ENCODE results near the gene SPATS2L. TPM values are rescaled to one million over a fixed set of nuclear protein-coding genes. Genes with fewer than 3 reads are reported as not detected.

Gene SPATS2L
- total and polyA plus RNA-seq, 7 experiments from 2014 or later: 1.1 to 51.9 (median 2.9) TPM

- Histone ChIP-seq H3K4me1 (ENCODE audit: control insufficient read depth in 2 of 2, insufficient read depth in 2 of 2, low read length in 2 of 2) (peaks cover 6 to 16% of the 10 kb centered on the region in 2 donors), H3K36me3 (ENCODE audit: control insufficient read depth in 2 of 3, insufficient read depth in 3 of 3, low read length in 3 of 3) (no peaks in the 10 kb centered on the region), H3K27me3 (ENCODE audit: control insufficient read depth in 2 of 2, insufficient read depth in 2 of 2, low read length in 2 of 2) (no peaks in the 10 kb centered on the region), H3K4me3 (ENCODE audit: low read length) (peak overlapping the region; percentile 53), H3K9me3 (ENCODE audit: control insufficient read depth in 2 of 3, low read length in 3 of 3) (no peaks in the 10 kb centered on the region), H3K27ac (ENCODE audit: low read depth, low read length) (peak overlapping the region; percentile 74)
- H3K4me3 Mint-ChIP-seq: peak overlapping the region; percentile 83 to 98 (median 94)
- H3K9me3 Mint-ChIP-seq: no peaks in the 10 kb centered on the region
- DNase-seq (peak in 2 of 9 donors; percentile 6 to 11), ATAC-seq (no peak)
- POLR2A ChIA-PET: interaction anchor here (0.8 to 4.2 kb wide), 6 partner anchors 13 to 244 kb away, joined by 3 to 25 read pairs (median 4); partner anchors contain the start of gene SGO2
- no peaks in the 10 kb centered on the region for H3K27me3 Mint-ChIP-seq
- CTCF ChIA-PET: interaction anchor here (0.9 to 1.3 kb wide), 2 partner anchors 16 to 38 kb away, joined by 3 to 5 read pairs; no protein-coding TSS in a partner anchor
- peaks cover 0 to 10% (median 3%) of the 10 kb centered on the region in 5 donors for H3K36me3 Mint-ChIP-seq
- peaks cover 10 to 54% (median 35%) of the 10 kb centered on the region in 7 donors for H3K4me1 Mint-ChIP-seq
- peak overlapping the region; percentile 88 to 97 (median 95) for H3K27ac Mint-ChIP-seq
- intact Hi-C loops (cut with micrococcal nuclease): loop anchor here in 1 of 2 donors (2.0 kb wide), 1 partner anchor 658 kb away; the partner anchor contains the start of gene FTCDNL1
Measured at GRCh38 chr2:200509235-200509611, 202.7 kb downstream of the SPATS2L start.

DNA sequence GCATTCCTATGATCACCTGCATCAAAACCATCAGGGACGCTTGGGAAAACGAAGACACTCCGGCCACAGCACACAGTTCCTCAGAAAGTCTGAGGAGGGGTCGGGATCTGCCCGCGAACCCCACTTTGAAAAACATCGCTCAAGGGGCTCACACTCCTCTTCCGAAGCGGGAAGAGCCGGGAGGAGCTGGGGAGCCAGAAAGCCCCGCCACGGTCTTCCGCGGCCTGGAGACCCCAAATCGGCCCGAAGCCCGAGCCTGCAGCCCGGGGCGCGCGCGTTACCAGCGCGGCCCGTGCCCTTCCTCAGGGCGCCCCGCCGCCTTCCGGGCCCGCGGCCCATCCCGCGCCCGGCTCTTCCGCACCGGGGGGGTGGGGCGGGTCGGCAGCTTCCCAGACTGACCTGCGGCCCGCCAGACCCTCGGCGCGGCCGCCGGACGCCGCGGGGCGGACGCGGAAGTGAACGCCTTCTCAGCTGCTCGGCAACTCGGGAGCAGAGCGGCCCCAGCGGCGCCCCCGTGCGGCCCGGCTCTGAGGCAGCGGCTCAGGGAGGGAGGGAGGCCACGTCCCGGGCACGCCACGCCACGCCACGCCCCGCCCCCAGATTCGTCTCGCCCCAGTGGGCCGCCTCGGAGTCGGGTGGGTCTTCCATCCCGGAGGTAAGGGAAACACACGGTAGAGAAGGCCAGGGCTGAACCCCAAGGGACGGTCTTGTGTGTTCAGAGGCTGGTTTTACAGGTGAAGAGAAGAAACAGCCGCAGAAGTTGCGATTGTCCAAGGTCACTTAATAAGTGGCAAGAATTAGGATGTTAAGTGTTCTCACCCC is 203.3 kb downstream of the SPATS2L start, which contains the start of gene KCTD18:
KCTD18 (minus strand) TSS at position 457 of the 822 bp plus-strand sequence. CDS start 3,052 bp downstream, outside the sequence.
- H3K9me3 ChIP-seq (ENCODE audit: control insufficient read depth in 2 of 3, low read length in 3 of 3): no peaks in the 10 kb centered on the region
- CTCF ChIA-PET: interaction anchor here (0.9 to 1.3 kb wide), 2 partner anchors 15 to 39 kb away, joined by 3 to 5 read pairs; no protein-coding TSS in a partner anchor
- DNase-seq (peak; percentile 82 to 93 (median 87)), ATAC-seq (peak; percentile 100)
- Mint-ChIP-seq H3K4me3 (peak within 1 kb of the TSS; percentile 83 to 98 (median 94)), H3K27ac (peak within 1 kb of the TSS; percentile 88 to 97 (median 95)), H3K9me3 (no peaks in the 10 kb centered on the region), H3K4me1 (peaks cover 10 to 51% (median 34%) of the 10 kb centered on the region in 7 donors), H3K36me3 (peaks cover 0 to 7% (median under 1%) of the 10 kb centered on the region in 5 donors), H3K27me3 (no peaks in the 10 kb centered on the region)
- intact Hi-C loops (cut with micrococcal nuclease): loop anchor here (1.0 to 10.0 kb wide), 8 partner anchors 16 to 1755 kb away; partner anchors contain the start of genes BZW1 (in 2 of the 2), SGO2 (in 2 of the 2), FTCDNL1 (in 1 of the 2) and MAIP1 (in 1 of the 2)
- H3K27ac ChIP-seq (ENCODE audit: low read depth, low read length): peak within 1 kb of the TSS; percentile 74
- H3K36me3 ChIP-seq (ENCODE audit: control insufficient read depth in 2 of 3, insufficient read depth in 3 of 3, low read length in 3 of 3): no peaks in the 10 kb centered on the region
- H3K4me3 ChIP-seq (ENCODE audit: low read length): peak within 1 kb of the TSS; percentile 53
- peaks cover 6 to 22% of the 10 kb centered on the region in 2 donors for H3K4me1 ChIP-seq (ENCODE audit: control insufficient read depth in 2 of 2, insufficient read depth in 2 of 2, low read length in 2 of 2)
- no peaks in the 10 kb centered on the region for H3K27me3 ChIP-seq (ENCODE audit: control insufficient read depth in 2 of 2, insufficient read depth in 2 of 2, low read length in 2 of 2)
- POLR2A ChIA-PET: interaction anchor here (0.8 to 4.2 kb wide), 6 partner anchors 12 to 245 kb away, joined by 3 to 25 read pairs (median 4); partner anchors contain the start of gene SGO2

DNA sequence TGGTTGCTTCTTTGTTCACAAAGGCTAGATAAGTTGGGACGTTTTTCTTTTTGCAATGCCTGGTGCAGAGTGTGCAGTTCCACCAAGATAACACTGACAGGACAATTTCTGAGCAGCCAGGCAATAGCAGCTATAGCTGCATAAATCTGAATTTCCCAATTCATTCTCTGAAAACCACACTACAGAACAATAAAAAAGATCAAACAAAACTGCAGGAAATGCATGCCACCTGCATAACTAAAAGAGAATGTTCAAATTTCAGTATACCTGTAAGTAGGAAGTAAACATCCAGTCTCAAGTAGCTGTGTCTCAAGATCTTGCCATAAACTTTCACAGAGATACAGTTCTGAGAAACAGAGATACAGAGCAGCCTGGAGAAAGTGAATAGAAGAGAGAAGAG is 208.7 kb downstream of the SPATS2L start:
- Mint-ChIP-seq H3K36me3 (peaks cover 0 to 6% (median 3%) of the 10 kb centered on the region in 5 donors), H3K9me3 (peaks cover 0 to 18% (median 5%) of the 10 kb centered on the region in 11 donors), H3K4me1 (peaks cover 0 to 12% (median 8%) of the 10 kb centered on the region in 7 donors), H3K27me3 (peaks cover 0 to 4% (median 0%) of the 10 kb centered on the region in 5 donors), H3K27ac (peak overlapping the region; percentile 3 to 75 (median 51)), H3K4me3 (peak overlapping the region in 5 of 10 donors; percentile 2 to 56 (median 21))
- ChIA-PET CTCF (no interaction called here), POLR2A (interaction anchor here (0.7 to 3.7 kb wide), 4 partner anchors 9 to 204 kb away, joined by 3 to 17 read pairs (median 4); partner anchors contain the start of gene SGO2)
- Histone ChIP-seq H3K27ac (ENCODE audit: low read depth, low read length) (no peak overlapping the region), H3K4me3 (ENCODE audit: low read length) (no peak overlapping the region), H3K36me3 (ENCODE audit: control insufficient read depth in 2 of 3, insufficient read depth in 3 of 3, low read length in 3 of 3) (no peaks in the 10 kb centered on the region), H3K9me3 (ENCODE audit: control insufficient read depth in 2 of 3, low read length in 3 of 3) (no peaks in the 10 kb centered on the region), H3K4me1 (ENCODE audit: control insufficient read depth in 2 of 2, insufficient read depth in 2 of 2, low read length in 2 of 2) (peaks cover 6 to 22% of the 10 kb centered on the region in 2 donors), H3K27me3 (ENCODE audit: control insufficient read depth in 2 of 2, insufficient read depth in 2 of 2, low read length in 2 of 2) (no peaks in the 10 kb centered on the region)
- DNase-seq (peak in 5 of 9 donors; percentile 30 to 57 (median 45)), ATAC-seq (peak; percentile 60)
- intact Hi-C loops (cut with micrococcal nuclease): loop anchor here in 1 of 2 donors (10.0 kb wide), 2 partner anchors 50 to 1750 kb away; partner anchors contain the start of gene NOP58

DNA sequence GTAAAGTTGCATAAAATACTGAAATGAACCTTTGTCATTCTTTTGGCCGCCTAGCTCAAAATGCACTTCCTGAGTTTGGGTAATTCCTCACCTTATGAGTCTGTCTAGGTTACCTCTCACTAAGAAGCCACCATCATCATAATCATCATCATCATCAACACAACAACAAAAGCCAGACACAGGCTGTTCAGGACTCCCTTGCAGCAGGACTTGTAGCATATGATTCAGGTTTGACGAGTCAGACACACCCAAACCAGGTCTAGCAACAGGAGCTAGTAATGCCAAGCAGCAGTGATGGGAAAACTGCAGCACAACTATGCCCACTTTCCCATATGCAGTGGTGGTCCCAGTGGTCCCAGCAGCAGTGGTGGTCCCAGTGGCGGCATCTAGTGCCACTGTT is 216.7 kb downstream of the SPATS2L start:
- Mint-ChIP-seq H3K9me3 (no peaks in the 10 kb centered on the region), H3K36me3 (peaks cover 0 to 2% (median 0%) of the 10 kb centered on the region in 5 donors), H3K27me3 (peaks cover 0 to 1% (median 0%) of the 10 kb centered on the region in 5 donors), H3K4me3 (no peak overlapping the region), H3K4me1 (peaks cover 7 to 23% (median 9%) of the 10 kb centered on the region in 7 donors), H3K27ac (no peak overlapping the region)
- intact Hi-C loops (cut with micrococcal nuclease): loop anchor here (10.0 kb wide), 4 partner anchors 668 to 1742 kb away; partner anchors contain the start of genes FTCDNL1 (in 1 of the 2), NOP58 (in 1 of the 2), STRADB (in 1 of the 2) and TRAK2 (in 1 of the 2)
- H3K36me3 ChIP-seq (ENCODE audit: control insufficient read depth in 2 of 3, insufficient read depth in 3 of 3, low read length in 3 of 3): no peaks in the 10 kb centered on the region
- POLR2A ChIA-PET: interaction anchor here (1.1 kb wide), 1 partner anchor 13 kb away, joined by 7 read pairs; the partner anchor contains the start of gene KCTD18
- no peak overlapping the region for H3K27ac ChIP-seq (ENCODE audit: low read depth, low read length)
- H3K9me3 ChIP-seq (ENCODE audit: control insufficient read depth in 2 of 3, low read length in 3 of 3): no peaks in the 10 kb centered on the region
- H3K4me1 ChIP-seq (ENCODE audit: control insufficient read depth in 2 of 2, insufficient read depth in 2 of 2, low read length in 2 of 2): peaks cover 6 to 8% of the 10 kb centered on the region in 2 donors
- no peak for ATAC-seq
- DNase-seq: no peak
- H3K27me3 ChIP-seq (ENCODE audit: control insufficient read depth in 2 of 2, insufficient read depth in 2 of 2, low read length in 2 of 2): no peaks in the 10 kb centered on the region
- no peak overlapping the region for H3K4me3 ChIP-seq (ENCODE audit: low read length)
- CTCF ChIA-PET: no interaction called here

DNA sequence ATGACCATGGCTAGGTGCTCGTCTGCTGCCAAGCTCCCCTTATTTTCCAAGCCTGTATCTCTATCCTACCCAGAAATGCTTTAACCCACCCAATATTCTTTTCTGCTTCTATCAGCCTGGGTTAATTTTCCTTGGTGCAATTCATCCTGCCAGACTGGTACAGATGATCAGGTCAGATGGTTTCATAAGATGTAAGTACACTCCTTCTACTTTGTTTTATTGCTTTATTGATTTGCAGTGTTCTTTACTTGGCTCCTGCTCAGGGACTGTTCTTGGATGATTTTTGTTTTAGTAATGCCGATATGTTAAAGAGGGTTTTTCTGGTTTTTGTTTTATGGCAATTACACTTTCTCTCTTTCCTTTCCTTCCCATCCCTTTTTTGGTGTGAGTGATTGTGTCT is 217.1 kb downstream of the SPATS2L start:
- Mint-ChIP-seq H3K9me3 (no peaks in the 10 kb centered on the region), H3K4me3 (no peak overlapping the region), H3K27ac (peak overlapping the region in 1 of 9 donors; percentile 16), H3K27me3 (peaks cover 0 to 1% (median 0%) of the 10 kb centered on the region in 5 donors), H3K36me3 (peaks cover 0 to 2% (median 0%) of the 10 kb centered on the region in 5 donors), H3K4me1 (peaks cover 7 to 27% (median 9%) of the 10 kb centered on the region in 7 donors)
- Histone ChIP-seq H3K27ac (ENCODE audit: low read depth, low read length) (no peak overlapping the region), H3K9me3 (ENCODE audit: control insufficient read depth in 2 of 3, low read length in 3 of 3) (no peaks in the 10 kb centered on the region), H3K4me3 (ENCODE audit: low read length) (no peak overlapping the region), H3K27me3 (ENCODE audit: control insufficient read depth in 2 of 2, insufficient read depth in 2 of 2, low read length in 2 of 2) (no peaks in the 10 kb centered on the region), H3K4me1 (ENCODE audit: control insufficient read depth in 2 of 2, insufficient read depth in 2 of 2, low read length in 2 of 2) (peaks cover 6 to 8% of the 10 kb centered on the region in 2 donors), H3K36me3 (ENCODE audit: control insufficient read depth in 2 of 3, insufficient read depth in 3 of 3, low read length in 3 of 3) (no peaks in the 10 kb centered on the region)
- intact Hi-C loops (cut with micrococcal nuclease): loop anchor here (10.0 kb wide), 4 partner anchors 669 to 1741 kb away; partner anchors contain the start of genes FTCDNL1 (in 1 of the 2), NOP58 (in 1 of the 2), STRADB (in 1 of the 2) and TRAK2 (in 1 of the 2)
- CTCF ChIA-PET: no interaction called here
- ATAC-seq (no peak), DNase-seq (no peak)
- POLR2A ChIA-PET: interaction anchor here (0.7 to 1.1 kb wide), 2 partner anchors 8 to 13 kb away, joined by 3 to 7 read pairs; partner anchors contain the start of gene KCTD18

Measured in naive thymus-derived CD4-positive, alpha-beta T cell (primary cell).